HepG2 (cell line): ENCODE data around the gene ACACB. TPM values are rescaled to one million over a fixed set of nuclear protein-coding genes. Genes with fewer than 3 reads are reported as not detected.

Experiments used
- BHLHE40 ChIP-seq: IDR thresholded peaks from 2 replicates; pipeline ENCODE4 v1.6.1; 2011; ENCODE audit warnings: low read length, improper control_type of control experiment
- HNRNPH1 ChIP-seq: fragments of 200-400 bp; formaldehyde crosslinking; optimal IDR thresholded peaks from 2 replicates; pipeline ENCODE3; 2017; ENCODE audit warnings: mild to moderate bottlenecking, low read depth, low read length
- ISX ChIP-seq: sonication (generic); formaldehyde crosslinking; conservative IDR thresholded peaks from 2 replicates; pipeline ENCODE4 v1.5.0; 2020; ENCODE audit warnings: missing genetic modification reagents
- MBNL3 ChIP-seq: fragments of 250-450 bp; sonication (Bioruptor Pico); conservative IDR thresholded peaks from 2 replicates; pipeline ENCODE4 v1.8.0; 2022; ENCODE audit warnings: mild to moderate bottlenecking, inconsistent platforms
- NCOR1 ChIP-seq: fragments of 200-600 bp; sonication (generic); IDR thresholded peaks from 2 replicates; pipeline ENCODE4 v1.7.0; 2017; ENCODE audit warnings: antibody characterized with exemption, low read length, borderline replicate concordance
- RBFOX2 ChIP-seq: fragments of 200-400 bp; formaldehyde crosslinking; IDR thresholded peaks from 2 replicates; pipeline ENCODE4 v1.6.1; 2017; ENCODE audit warnings: low read depth, mild to moderate bottlenecking, low read length
- ZNF317 ChIP-seq: sonication (generic); formaldehyde crosslinking; IDR thresholded peaks from 2 replicates; pipeline ENCODE4 v1.5.0; 2020; ENCODE audit warnings: mild to moderate bottlenecking, missing genetic modification reagents
- ZNF501 ChIP-seq: sonication (generic); formaldehyde crosslinking; IDR thresholded peaks from 2 replicates; pipeline ENCODE4 v1.5.1; 2020; ENCODE audit warnings: mild to moderate bottlenecking, moderate library complexity, missing genetic modification reagents
- ZNF547 ChIP-seq: sonication (generic); formaldehyde crosslinking; IDR thresholded peaks from 2 replicates; pipeline ENCODE4 v1.5.1; 2020; ENCODE audit warnings: mild to moderate bottlenecking, missing genetic modification reagents
- ZNF772 ChIP-seq: sonication (generic); formaldehyde crosslinking; IDR thresholded peaks from 2 replicates; pipeline ENCODE4 v1.5.0; 2020; ENCODE audit warnings: mild to moderate bottlenecking, missing genetic modification reagents
- ZSCAN21 ChIP-seq: sonication (generic); formaldehyde crosslinking; IDR thresholded peaks from 2 replicates; pipeline ENCODE4 v1.8.0; 2022; ENCODE audit warnings: mild to moderate bottlenecking, missing genetic modification reagents, moderate library complexity, borderline replicate concordance
- polyA plus RNA-seq, 8 experiments: library from polyadenylated mRNA; depleted of rRNA in 3 of 8; stranded (reverse) in 7 of 8; unstranded in 1 of 8; fragments of >200 nt; fragmentation: Illumina TruSeq in 4 of 8; extraction: Trizol in 4 of 8; gene quantifications; 2 replicates each; pipeline versions ENCODE4 v1.2.1 to v1.2.3, GENCODE V29; 2011 to 2016; ENCODE audit warnings: low read depth in 4 of 8, missing spikeins in 1 of 8, mixed read lengths in 1 of 8; ENCODE audit not compliant: insufficient read depth in 1 of 8
- total RNA-seq, 5 experiments: library from RNA; depleted of rRNA; stranded (reverse); fragments of >200 nt; fragmentation: Illumina TruSeq; extraction: Trizol; gene quantifications; 2 replicates each; pipeline ENCODE4 v1.2.3, GENCODE V29; 2016; ENCODE audit warnings: low read depth in 1 of 5
- TF ChIP-seq, protein P1 (sequence below): sonication (generic); formaldehyde crosslinking; IDR thresholded peaks from 2 replicates; pipeline ENCODE4 v1.4.0; 2020; ENCODE audit warnings: mild to moderate bottlenecking, missing genetic modification reagents
- TF ChIP-seq, protein P2 (sequence below): sonication (generic); formaldehyde crosslinking; IDR thresholded peaks from 2 replicates; pipeline ENCODE4 v1.8.0; 2022; ENCODE audit warnings: missing genetic modification reagents, mild to moderate bottlenecking, borderline replicate concordance
- TF ChIP-seq, protein P3 (sequence below): sonication (generic); formaldehyde crosslinking; IDR thresholded peaks from 2 replicates; pipeline ENCODE4 v1.4.0; 2020; ENCODE audit warnings: mild to moderate bottlenecking, missing genetic modification reagents
- TF ChIP-seq, protein P4 (sequence below): IDR thresholded peaks from 2 replicates; pipeline ENCODE4 v1.6.1; 2016; ENCODE audit warnings: missing biosample characterization, missing genetic modification reagents, low read depth
- TF ChIP-seq, protein P5 (sequence below): sonication (generic); formaldehyde crosslinking; IDR thresholded peaks from 2 replicates; pipeline ENCODE4 v1.4.0; 2020; ENCODE audit warnings: missing genetic modification reagents
- TF ChIP-seq, protein P6 (sequence below): sonication (generic); formaldehyde crosslinking; conservative IDR thresholded peaks from 2 replicates; pipeline ENCODE4 v1.8.0; 2022; ENCODE audit warnings: mild to moderate bottlenecking, moderate library complexity, missing genetic modification reagents
- TF ChIP-seq, protein P7 (sequence below): sonication (generic); formaldehyde crosslinking; IDR thresholded peaks from 2 replicates; pipeline ENCODE4 v1.5.0; 2020; ENCODE audit warnings: missing genetic modification reagents
- TF ChIP-seq, protein P8 (sequence below): sonication (generic); formaldehyde crosslinking; IDR thresholded peaks from 2 replicates; pipeline ENCODE4 v1.5.0; 2020; ENCODE audit warnings: missing genetic modification reagents, mild to moderate bottlenecking, borderline replicate concordance

ACACB gene
- total and polyA plus RNA-seq, 2 of the 13 experiments (the other 11 are each of a cell fraction or from before 2014, with no cell fraction given), result 6.2 to 8.6 TPM

DNA sequence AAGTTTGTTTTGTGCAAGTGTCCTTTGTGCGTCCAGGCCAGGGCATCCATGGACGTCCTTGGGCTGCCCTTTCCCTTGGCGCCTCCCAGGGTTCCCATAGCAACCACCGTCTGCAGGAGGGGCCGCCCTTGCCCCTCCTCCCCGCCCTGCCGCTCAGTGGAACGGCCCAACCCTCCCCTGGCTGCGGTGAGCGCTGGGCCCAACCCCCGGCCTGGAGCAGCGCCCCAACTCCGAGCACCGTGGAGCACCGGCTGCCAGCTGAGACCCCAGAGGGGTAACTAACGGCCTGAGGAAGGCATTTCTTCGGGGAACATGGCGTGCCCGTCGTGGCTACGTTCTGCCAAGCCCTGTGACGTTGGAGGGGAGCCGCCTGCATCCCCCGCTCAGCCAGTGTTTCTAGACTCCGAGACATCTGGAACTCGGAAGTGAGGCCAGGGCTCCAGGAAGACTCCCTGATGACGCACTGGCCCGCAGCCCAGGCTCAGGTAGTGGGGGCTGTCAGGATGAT, 5.3 kb upstream of the ACACB start (continued):
- TF ChIP-seq, protein P1, sequence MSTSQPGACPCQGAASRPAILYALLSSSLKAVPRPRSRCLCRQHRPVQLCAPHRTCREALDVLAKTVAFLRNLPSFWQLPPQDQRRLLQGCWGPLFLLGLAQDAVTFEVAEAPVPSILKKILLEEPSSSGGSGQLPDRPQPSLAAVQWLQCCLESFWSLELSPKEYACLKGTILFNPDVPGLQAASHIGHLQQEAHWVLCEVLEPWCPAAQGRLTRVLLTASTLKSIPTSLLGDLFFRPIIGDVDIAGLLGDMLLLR (CRISPR knock-in tag), result no peak
- TF ChIP-seq NCOR1 (no peak; the same call in 1 of the 2 replicates), RBFOX2 (peak; percentile 87), ISX (CRISPR knock-in tag) (no peak), ZNF501 (CRISPR knock-in tag) (peak; percentile 84), ZNF547 (no peak; the same call in 1 of the 2 replicates), BHLHE40 (no peak), MBNL3 (CRISPR knock-in tag) (no peak), HNRNPH1 (no peak), ZNF317 (peak; percentile 43; the same call in 1 of the 2 replicates), ZSCAN21 (peak; percentile 65; the same call in 1 of the 2 replicates), ZNF772 (CRISPR knock-in tag) (peak; percentile 55; the same call in 1 of the 2 replicates)
- TF ChIP-seq, protein P2, sequence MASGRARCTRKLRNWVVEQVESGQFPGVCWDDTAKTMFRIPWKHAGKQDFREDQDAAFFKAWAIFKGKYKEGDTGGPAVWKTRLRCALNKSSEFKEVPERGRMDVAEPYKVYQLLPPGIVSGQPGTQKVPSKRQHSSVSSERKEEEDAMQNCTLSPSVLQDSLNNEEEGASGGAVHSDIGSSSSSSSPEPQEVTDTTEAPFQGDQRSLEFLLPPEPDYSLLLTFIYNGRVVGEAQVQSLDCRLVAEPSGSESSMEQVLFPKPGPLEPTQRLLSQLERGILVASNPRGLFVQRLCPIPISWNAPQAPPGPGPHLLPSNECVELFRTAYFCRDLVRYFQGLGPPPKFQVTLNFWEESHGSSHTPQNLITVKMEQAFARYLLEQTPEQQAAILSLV (CRISPR knock-in tag), result peak; percentile 84
- TF ChIP-seq, protein P3, sequence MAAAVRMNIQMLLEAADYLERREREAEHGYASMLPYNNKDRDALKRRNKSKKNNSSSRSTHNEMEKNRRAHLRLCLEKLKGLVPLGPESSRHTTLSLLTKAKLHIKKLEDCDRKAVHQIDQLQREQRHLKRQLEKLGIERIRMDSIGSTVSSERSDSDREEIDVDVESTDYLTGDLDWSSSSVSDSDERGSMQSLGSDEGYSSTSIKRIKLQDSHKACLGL, result peak; percentile 27; the same call in 1 of the 2 replicates
- TF ChIP-seq, protein P4, sequence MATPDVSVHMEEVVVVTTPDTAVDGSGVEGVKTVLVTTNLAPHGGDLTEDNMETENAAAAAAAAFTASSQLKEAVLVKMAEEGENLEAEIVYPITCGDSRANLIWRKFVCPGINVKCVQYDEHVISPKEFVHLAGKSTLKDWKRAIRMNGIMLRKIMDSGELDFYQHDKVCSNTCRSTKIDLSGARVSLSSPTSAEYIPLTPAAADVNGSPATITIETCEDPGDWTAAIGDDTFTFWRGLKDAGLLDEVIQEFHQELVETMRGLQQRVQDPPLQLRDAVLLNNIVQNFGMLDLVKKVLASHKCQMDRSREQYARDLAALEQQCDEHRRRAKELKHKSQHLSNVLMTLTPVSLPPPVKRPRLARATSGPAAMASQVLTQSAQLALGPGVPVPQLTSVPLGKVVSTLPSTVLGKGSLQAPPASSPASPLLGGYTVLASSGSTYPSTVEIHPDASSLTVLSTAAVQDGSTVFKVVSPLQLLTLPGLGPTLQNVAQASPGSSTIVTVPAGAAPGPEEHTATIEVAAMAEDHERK, result no peak
- TF ChIP-seq, protein P5, sequence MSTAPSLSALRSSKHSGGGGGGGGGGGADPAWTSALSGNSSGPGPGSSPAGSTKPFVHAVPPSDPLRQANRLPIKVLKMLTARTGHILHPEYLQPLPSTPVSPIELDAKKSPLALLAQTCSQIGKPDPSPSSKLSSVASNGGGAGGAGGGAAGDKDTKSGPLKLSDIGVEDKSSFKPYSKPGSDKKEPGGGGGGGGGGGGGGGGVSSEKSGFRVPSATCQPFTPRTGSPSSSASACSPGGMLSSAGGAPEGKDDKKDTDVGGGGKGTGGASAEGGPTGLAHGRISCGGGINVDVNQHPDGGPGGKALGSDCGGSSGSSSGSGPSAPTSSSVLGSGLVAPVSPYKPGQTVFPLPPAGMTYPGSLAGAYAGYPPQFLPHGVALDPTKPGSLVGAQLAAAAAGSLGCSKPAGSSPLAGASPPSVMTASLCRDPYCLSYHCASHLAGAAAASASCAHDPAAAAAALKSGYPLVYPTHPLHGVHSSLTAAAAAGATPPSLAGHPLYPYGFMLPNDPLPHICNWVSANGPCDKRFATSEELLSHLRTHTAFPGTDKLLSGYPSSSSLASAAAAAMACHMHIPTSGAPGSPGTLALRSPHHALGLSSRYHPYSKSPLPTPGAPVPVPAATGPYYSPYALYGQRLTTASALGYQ (CRISPR knock-in tag), result no peak
- TF ChIP-seq, protein P6, sequence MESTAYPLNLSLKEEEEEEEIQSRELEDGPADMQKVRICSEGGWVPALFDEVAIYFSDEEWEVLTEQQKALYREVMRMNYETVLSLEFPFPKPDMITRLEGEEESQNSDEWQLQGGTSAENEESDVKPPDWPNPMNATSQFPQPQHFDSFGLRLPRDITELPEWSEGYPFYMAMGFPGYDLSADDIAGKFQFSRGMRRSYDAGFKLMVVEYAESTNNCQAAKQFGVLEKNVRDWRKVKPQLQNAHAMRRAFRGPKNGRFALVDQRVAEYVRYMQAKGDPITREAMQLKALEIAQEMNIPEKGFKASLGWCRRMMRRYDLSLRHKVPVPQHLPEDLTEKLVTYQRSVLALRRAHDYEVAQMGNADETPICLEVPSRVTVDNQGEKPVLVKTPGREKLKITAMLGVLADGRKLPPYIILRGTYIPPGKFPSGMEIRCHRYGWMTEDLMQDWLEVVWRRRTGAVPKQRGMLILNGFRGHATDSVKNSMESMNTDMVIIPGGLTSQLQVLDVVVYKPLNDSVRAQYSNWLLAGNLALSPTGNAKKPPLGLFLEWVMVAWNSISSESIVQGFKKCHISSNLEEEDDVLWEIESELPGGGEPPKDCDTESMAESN (CRISPR knock-in tag), result peak; percentile 68
- TF ChIP-seq, protein P7, sequence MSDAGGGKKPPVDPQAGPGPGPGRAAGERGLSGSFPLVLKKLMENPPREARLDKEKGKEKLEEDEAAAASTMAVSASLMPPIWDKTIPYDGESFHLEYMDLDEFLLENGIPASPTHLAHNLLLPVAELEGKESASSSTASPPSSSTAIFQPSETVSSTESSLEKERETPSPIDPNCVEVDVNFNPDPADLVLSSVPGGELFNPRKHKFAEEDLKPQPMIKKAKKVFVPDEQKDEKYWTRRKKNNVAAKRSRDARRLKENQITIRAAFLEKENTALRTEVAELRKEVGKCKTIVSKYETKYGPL (CRISPR knock-in tag), result no peak
- TF ChIP-seq, protein P8, sequence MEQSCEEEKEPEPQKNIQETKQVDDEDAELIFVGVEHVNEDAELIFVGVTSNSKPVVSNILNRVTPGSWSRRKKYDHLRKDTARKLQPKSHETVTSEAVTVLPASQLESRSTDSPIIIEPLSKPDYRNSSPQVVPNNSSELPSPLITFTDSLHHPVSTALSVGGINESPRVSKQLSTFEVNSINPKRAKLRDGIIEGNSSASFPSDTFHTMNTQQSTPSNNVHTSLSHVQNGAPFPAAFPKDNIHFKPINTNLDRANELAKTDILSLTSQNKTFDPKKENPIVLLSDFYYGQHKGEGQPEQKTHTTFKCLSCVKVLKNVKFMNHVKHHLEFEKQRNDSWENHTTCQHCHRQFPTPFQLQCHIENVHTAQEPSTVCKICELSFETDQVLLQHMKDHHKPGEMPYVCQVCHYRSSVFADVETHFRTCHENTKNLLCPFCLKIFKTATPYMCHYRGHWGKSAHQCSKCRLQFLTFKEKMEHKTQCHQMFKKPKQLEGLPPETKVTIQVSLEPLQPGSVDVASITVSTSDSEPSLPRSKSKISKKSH (CRISPR knock-in tag), result peak; percentile 70; the same call in 1 of the 2 replicates
